Measurements from ENCODE around the gene TM9SF2. TPM values are rescaled to one million over a fixed set of nuclear protein-coding genes. Genes with fewer than 3 reads are reported as not detected.

TM9SF2 gene
- total RNA-seq, 2 donors from 2014 or later: 92.9 to 107 TPM

DNA sequence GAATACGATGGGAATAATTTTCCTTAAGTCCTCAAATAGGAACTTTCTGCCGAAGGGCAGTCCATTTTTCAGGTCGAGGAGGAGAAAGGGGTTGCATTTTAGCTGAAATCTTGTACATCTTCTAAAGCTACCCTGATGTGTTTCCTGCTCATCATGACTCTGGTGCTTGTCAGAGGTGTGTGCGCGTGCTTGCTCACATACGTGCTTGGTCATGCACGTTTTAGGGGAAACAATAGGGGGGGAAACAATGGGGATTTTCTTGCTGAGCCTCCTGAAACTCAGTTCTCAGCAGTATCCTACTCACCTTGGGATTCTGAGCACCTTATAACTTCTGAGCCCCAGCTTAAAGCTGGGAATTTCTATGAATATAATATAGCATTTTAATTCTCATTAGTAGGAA is 44.7 kb downstream of the TM9SF2 start:
- peaks cover 38% of the 10 kb centered on the region for H3K36me3 ChIP-seq
- H3K27me3 ChIP-seq (replicated peaks; ENCODE audit: insufficient read depth): no peaks in the 10 kb centered on the region
- no peak overlapping the region for H3K4me3 ChIP-seq
- H3K9me3 ChIP-seq: no peaks in the 10 kb centered on the region
- no peak overlapping the region for H3K27ac ChIP-seq
- TF ChIP-seq, protein P1, sequence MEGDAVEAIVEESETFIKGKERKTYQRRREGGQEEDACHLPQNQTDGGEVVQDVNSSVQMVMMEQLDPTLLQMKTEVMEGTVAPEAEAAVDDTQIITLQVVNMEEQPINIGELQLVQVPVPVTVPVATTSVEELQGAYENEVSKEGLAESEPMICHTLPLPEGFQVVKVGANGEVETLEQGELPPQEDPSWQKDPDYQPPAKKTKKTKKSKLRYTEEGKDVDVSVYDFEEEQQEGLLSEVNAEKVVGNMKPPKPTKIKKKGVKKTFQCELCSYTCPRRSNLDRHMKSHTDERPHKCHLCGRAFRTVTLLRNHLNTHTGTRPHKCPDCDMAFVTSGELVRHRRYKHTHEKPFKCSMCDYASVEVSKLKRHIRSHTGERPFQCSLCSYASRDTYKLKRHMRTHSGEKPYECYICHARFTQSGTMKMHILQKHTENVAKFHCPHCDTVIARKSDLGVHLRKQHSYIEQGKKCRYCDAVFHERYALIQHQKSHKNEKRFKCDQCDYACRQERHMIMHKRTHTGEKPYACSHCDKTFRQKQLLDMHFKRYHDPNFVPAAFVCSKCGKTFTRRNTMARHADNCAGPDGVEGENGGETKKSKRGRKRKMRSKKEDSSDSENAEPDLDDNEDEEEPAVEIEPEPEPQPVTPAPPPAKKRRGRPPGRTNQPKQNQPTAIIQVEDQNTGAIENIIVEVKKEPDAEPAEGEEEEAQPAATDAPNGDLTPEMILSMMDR (IDR thresholded peaks at IDR 0.05): no peak
- no peaks in the 10 kb centered on the region for H3K4me1 ChIP-seq (ENCODE audit: control insufficient read depth in 1 of 2, low read depth in 2 of 2)
- no peak for DNase-seq (ENCODE audit: low spot score)
- ATAC-seq (ENCODE audit: insufficient number of reproducible peaks, low FRiP score, low read depth): no peak

DNA sequence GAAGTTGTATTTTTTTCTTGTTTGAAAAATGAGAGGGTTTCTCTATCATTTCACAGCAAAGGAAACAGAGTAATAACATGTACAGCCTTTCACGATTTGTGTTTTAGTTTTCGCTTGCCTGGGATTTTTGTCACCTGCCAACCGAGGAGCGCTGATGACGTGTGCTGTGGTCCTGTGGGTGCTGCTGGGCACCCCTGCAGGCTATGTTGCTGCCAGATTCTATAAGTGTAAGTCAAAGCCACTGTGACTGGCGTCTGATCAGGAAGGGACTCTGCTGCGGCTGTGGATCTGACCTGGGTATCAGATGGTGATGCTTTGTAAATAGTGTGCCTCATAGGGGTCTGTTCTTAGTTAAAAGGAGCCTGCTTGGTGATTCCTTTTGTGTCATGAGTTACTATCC is 45.6 kb downstream of the TM9SF2 start:
- Histone ChIP-seq H3K4me1 (ENCODE audit: control insufficient read depth in 1 of 2, low read depth in 2 of 2) (no peaks in the 10 kb centered on the region), H3K36me3 (peaks cover 33% of the 10 kb centered on the region), H3K27me3 (replicated peaks; ENCODE audit: insufficient read depth) (no peaks in the 10 kb centered on the region), H3K27ac (no peak overlapping the region), H3K4me3 (no peak overlapping the region), H3K9me3 (no peaks in the 10 kb centered on the region)
- TF ChIP-seq, protein P1 (IDR thresholded peaks at IDR 0.05): no peak
- ATAC-seq (ENCODE audit: insufficient number of reproducible peaks, low FRiP score, low read depth) (no peak), DNase-seq (ENCODE audit: low spot score) (no peak)

DNA sequence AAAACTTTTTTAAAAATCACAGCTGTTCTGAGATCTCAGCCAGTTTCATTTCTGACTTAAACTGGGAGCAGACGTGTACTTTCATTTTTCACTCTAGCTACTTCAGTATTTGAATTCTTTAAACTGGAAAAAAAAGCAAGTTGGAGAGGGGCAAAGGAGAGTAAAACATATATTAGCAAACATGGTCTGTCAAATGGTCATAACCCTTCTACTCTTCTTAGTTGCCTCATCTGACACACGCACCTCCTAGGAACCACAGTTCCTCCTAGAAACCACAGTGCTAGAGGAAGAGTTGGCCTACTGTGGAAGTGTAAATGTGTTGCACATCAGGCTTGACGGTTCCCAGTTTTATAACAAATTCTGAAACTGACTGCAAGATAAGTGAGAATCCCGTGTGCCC is 47.2 kb downstream of the TM9SF2 start:
- ATAC-seq (ENCODE audit: insufficient number of reproducible peaks, low FRiP score, low read depth) (no peak), DNase-seq (ENCODE audit: low spot score) (no peak)
- TF ChIP-seq, protein P1 (IDR thresholded peaks at IDR 0.05): no peak
- Histone ChIP-seq H3K9me3 (no peaks in the 10 kb centered on the region), H3K27me3 (replicated peaks; ENCODE audit: insufficient read depth) (no peaks in the 10 kb centered on the region), H3K4me1 (ENCODE audit: control insufficient read depth in 1 of 2, low read depth in 2 of 2) (no peaks in the 10 kb centered on the region), H3K36me3 (peaks cover 24% of the 10 kb centered on the region), H3K27ac (no peak overlapping the region), H3K4me3 (no peak overlapping the region)

DNA sequence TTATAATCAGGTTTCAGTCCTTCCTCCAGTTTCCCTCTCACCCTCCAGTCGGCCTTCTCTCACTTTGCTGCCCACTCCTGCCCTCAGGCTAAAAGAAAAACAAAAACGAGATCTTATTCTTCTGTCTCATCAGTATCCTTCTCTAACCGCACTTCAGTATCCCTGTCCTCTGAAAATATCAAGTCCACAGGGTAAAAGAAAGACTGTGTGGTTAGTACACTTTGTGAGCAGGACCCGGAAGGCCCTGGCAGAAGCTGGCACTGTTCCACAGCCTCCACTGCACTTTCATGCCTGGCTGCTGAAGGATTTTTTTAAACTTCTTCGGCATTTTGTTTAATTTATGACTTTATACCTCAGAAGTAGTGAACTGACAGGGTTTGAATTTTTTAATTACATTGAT is 51.8 kb downstream of the TM9SF2 start:
- H3K27ac ChIP-seq: no peak overlapping the region
- no peaks in the 10 kb centered on the region for H3K9me3 ChIP-seq
- TF ChIP-seq, protein P1 (IDR thresholded peaks at IDR 0.05): no peak
- H3K4me3 ChIP-seq: no peak overlapping the region
- H3K4me1 ChIP-seq (ENCODE audit: control insufficient read depth in 1 of 2, low read depth in 2 of 2): no peaks in the 10 kb centered on the region
- ATAC-seq (ENCODE audit: insufficient number of reproducible peaks, low FRiP score, low read depth) (no peak), DNase-seq (ENCODE audit: low spot score) (no peak)
- peaks cover 19% of the 10 kb centered on the region for H3K36me3 ChIP-seq
- no peaks in the 10 kb centered on the region for H3K27me3 ChIP-seq (replicated peaks; ENCODE audit: insufficient read depth)

DNA sequence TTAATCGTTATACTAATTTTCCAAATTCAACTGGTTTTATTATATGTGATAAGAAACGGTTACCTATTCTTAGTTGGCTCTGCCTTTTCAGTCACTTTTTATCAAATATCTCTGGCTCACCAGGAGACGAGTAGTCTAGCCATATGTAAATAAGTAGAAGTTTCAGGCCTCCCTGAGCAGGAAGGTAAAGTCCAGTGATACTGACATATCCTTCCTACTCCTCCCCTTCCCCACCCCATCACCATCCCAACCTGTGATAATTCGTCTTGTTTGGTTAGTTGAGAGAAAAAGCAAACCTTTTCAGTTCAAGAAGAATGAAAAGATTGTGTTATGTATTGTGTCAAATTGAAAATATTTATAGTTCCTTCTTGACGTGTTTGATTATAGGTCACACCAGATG is 53.9 kb downstream of the TM9SF2 start:
- TF ChIP-seq, protein P1 (IDR thresholded peaks at IDR 0.05): no peak
- DNase-seq (ENCODE audit: low spot score) (no peak), ATAC-seq (ENCODE audit: insufficient number of reproducible peaks, low FRiP score, low read depth) (no peak)
- no peak overlapping the region for H3K27ac ChIP-seq
- no peak overlapping the region for H3K4me3 ChIP-seq
- peaks cover 15% of the 10 kb centered on the region for H3K36me3 ChIP-seq
- H3K27me3 ChIP-seq (replicated peaks; ENCODE audit: insufficient read depth): no peaks in the 10 kb centered on the region
- H3K9me3 ChIP-seq: no peaks in the 10 kb centered on the region
- H3K4me1 ChIP-seq (ENCODE audit: control insufficient read depth in 1 of 2, low read depth in 2 of 2): no peaks in the 10 kb centered on the region
